Measurements from ENCODE around the gene PRM3. TPM values are rescaled to one million over a fixed set of nuclear protein-coding genes. Genes with fewer than 3 reads are reported as not detected.
A peak's percentile ranks its signal among the peaks of the same experiment; 100 is the strongest.

PRM3 gene
- total and polyA plus RNA-seq, 2 of the 8 experiments (the other 6 are each of a cell fraction or from before 2014, with no cell fraction given) = not detected

DNA sequence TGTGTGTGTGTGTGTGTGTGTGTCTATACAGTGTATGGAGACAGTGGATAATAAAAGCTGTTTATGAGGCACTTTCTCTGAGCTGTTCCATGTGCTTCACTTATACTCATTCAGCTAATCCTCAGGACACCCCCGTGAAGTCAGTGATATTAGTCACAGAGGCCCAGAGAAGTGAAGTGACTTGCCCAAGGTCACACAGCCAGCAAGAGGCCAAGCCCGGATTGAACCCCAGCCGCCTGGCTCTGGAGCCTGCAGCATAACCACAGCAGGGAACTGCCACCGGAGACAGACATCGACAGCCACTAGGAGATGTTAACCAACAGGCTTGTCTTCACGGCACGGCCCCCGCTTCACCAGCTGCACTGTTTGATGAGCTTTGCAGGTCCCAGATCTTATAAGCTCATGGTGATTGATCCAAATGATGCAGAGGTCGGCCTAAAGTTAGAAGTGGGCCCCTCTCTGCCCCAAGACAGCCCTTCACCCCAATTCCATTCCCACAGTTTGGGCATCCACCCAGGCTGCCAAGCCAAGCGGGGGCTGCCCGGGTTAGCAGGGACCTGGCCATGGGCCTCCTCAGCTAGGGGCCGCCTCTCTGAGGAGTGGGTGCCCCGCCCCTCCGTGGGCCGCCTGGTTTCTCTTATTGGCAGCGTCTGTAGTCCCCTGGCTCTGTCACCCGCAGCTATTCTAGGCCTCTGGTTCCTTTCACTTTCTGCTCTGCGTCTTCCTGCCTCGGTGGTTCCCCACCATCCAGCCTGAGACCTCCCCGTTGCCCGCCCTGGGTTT is 48.3 kb downstream of the PRM3 start:
- no peaks in the 10 kb centered on the region for H3K9me3 ChIP-seq (ENCODE audit: insufficient read depth in 2 of 2, low read depth in 1 of 2, low read length in 1 of 2)
- no peak overlapping the region for H2BK12ac ChIP-seq (ENCODE audit: low read depth, low read length)
- H3K27ac ChIP-seq (ENCODE audit: low read depth, low read length) = no peak overlapping the region
- no peak overlapping the region for H4K5ac ChIP-seq (ENCODE audit: insufficient read length, low read depth, low read length)
- no peaks in the 10 kb centered on the region for H3K27me3 ChIP-seq (replicated peaks in 1 of 4; ENCODE audit: control insufficient read depth in 3 of 4, extremely low read depth in 1 of 4, insufficient read depth in 3 of 4, low read length in 3 of 4)
- 86% methylated on average over 21 of the region's 21 CpGs; no CpG with 5 or more reads in 1 of the 2 experiments for WGBS, 2 experiments (ENCODE audit: extremely low coverage in 1 of 2, insufficient coverage in 1 of 2, insufficient read length in 1 of 2, insufficient replicate concordance in 2 of 2, low coverage in 1 of 2, low lambda C conversion rate in 2 of 2, missing lambda C conversion rate in 1 of 2)
- H2BK120ac ChIP-seq (replicated peaks; ENCODE audit: low read depth, low read length) = no peak overlapping the region
- no peak overlapping the region for H2AFZ ChIP-seq (ENCODE audit: low read length)
- H3K4me3 ChIP-seq (ENCODE audit: extremely low read depth in 1 of 4, insufficient read depth in 2 of 4, low read depth in 3 of 4, low read length in 4 of 4) = no peak overlapping the region
- FAIRE-seq = no peak
- POLR2A ChIA-PET (ENCODE audit: partially characterized antibody) = interaction anchor here (1.0 to 1.7 kb wide), 4 partner anchors 13 to 73 kb away, joined by 3 to 6 read pairs (median 4); no protein-coding TSS in a partner anchor
- no peak overlapping the region for H2AK5ac ChIP-seq (ENCODE audit: low read depth, low read length)
- H4K8ac ChIP-seq (ENCODE audit: extremely low read depth, insufficient read depth, low read length) = no peak overlapping the region
- H4K20me1 ChIP-seq (replicated peaks in 1 of 2; ENCODE audit: control insufficient read depth in 1 of 2, insufficient read depth in 2 of 2, low read length in 2 of 2) = no peaks in the 10 kb centered on the region
- no peak overlapping the region for H3K14ac ChIP-seq (ENCODE audit: insufficient read length)
- H3K23me2 ChIP-seq (ENCODE audit: low read depth, low read length) = peaks cover 1% of the 10 kb centered on the region; the same call in 1 of the 2 replicates
- H2BK15ac ChIP-seq (ENCODE audit: low read length) = no peak overlapping the region
- no peak overlapping the region for H2BK5ac ChIP-seq (ENCODE audit: low read depth, low read length)
- no peaks in the 10 kb centered on the region for H3K79me2 ChIP-seq (ENCODE audit: control insufficient read depth in 1 of 2, insufficient read depth in 2 of 2, low read length in 2 of 2)
- H3K23ac ChIP-seq (ENCODE audit: insufficient read length) = no peak overlapping the region
- no peak overlapping the region for H3K56ac ChIP-seq (replicated peaks; ENCODE audit: insufficient read length, low read depth, low read length)
- H2BK20ac ChIP-seq (ENCODE audit: low read length) = no peak overlapping the region
- no peak for TF ChIP-seq JUN (IDR thresholded peaks at IDR 0.05; ENCODE audit: low read depth, low read length)
- peak; percentile 34; the same call in 1 of the 2 replicates for TF ChIP-seq KDM1A (IDR thresholded peaks at IDR 0.05; ENCODE audit: borderline replicate concordance, low read length)
- DNase-seq (ENCODE audit: low read depth in 1 of 2, low spot score in 2 of 2) = no peak
- H4K91ac ChIP-seq (replicated peaks; ENCODE audit: insufficient read length, low read length) = no peak overlapping the region
- H3K18ac ChIP-seq (ENCODE audit: extremely low read depth, low read length) = no peak overlapping the region; the same call in 1 of the 2 replicates
- no peaks in the 10 kb centered on the region for H3K36me3 ChIP-seq (ENCODE audit: control insufficient read depth in 2 of 4, insufficient read depth in 4 of 4, low read length in 3 of 4)
- H3K4ac ChIP-seq (replicated peaks; ENCODE audit: insufficient read length, low read depth, low read length) = no peak overlapping the region
- no peak overlapping the region for H3K9ac ChIP-seq (replicated peaks in 1 of 4; ENCODE audit: extremely low read depth in 1 of 4, low read depth in 3 of 4, low read length in 3 of 4)
- no peaks in the 10 kb centered on the region; a peak in 2 of 7 replicates for H3K4me1 ChIP-seq (replicated peaks in 1 of 4; ENCODE audit: control insufficient read depth in 3 of 4, insufficient read depth in 4 of 4, low read length in 3 of 4)
- H3K79me1 ChIP-seq (ENCODE audit: low read depth, low read length) = no peaks in the 10 kb centered on the region
- H3K4me2 ChIP-seq (ENCODE audit: insufficient read depth in 1 of 2, low read depth in 2 of 2, low read length in 2 of 2) = no peak overlapping the region
- CTCF ChIA-PET (ENCODE audit: partially characterized antibody) = interaction anchor here (0.6 to 2.0 kb wide), 4 partner anchors 31 to 260 kb away, joined by 3 to 6 read pairs (median 3); partner anchors contain the start of gene SOCS1
